Thyroid gland (tissue), 4 donors: ENCODE results near the gene TGFB3.

Experiments used
- CTCF ChIP-seq, 6 experiments: fragments of 200-600 bp in 3 of 6; fragments of 450-650 bp in 3 of 6; sonication (generic) in 3 of 6; IDR thresholded peaks; one replicate each; pipeline ENCODE4 v1.5.1; 2016 to 2019; ENCODE audit warnings: antibody characterized with exemption in 6 of 6, mild to moderate bottlenecking in 2 of 6, inconsistent platforms in 1 of 6, moderate library complexity in 1 of 6
- POLR2A ChIP-seq, 2 donors: fragments of 450-650 bp; IDR thresholded peaks; one replicate each; pipeline ENCODE4 v1.6.1; 2017; ENCODE audit warnings: antibody characterized with exemption in 2 of 2, mild to moderate bottlenecking in 2 of 2, moderate library complexity in 1 of 2

- TF ChIP-seq CTCF (IDR thresholded peaks at IDR 0.05) (no peak), POLR2A (IDR thresholded peaks at IDR 0.05) (no peak)
These were observed 4.2 kb downstream of the TGFB3 start for GRCh38 chr14:75977582-75977943.
